ENCODE measurements around the gene RAD54L.
"Not testable (repeated sequence)": the region's sequence is repeated elsewhere in the genome, so short reads cannot be mapped to it uniquely, and the experiment has no call there.

Gene RAD54L

GRCh38 chr1:46309401-46310159 lies 62.0 kb downstream of the RAD54L start:
- Histone ChIP-seq H3K4me3 (no peak overlapping the region), H3K27ac (no peak overlapping the region)

- H3K27ac ChIP-seq, result no peak overlapping the region
- H3K4me3 ChIP-seq, result no peak overlapping the region
These were observed 62.8 kb downstream of the RAD54L start for GRCh38 chr1:46310321-46310720.

- H3K4me3 ChIP-seq, result no peak overlapping the region
- H3K27ac ChIP-seq, result no peak overlapping the region
These were observed 68.3 kb downstream of the RAD54L start for GRCh38 chr1:46315669-46316403.

GRCh38 chr1:46317323-46317722 lies 69.8 kb downstream of the RAD54L start:
- Histone ChIP-seq H3K4me3 (no peak overlapping the region), H3K27ac (no peak overlapping the region)

GRCh38 chr1:46319301-46319700 lies 71.7 kb downstream of the RAD54L start:
- not testable (repeated sequence) for H3K4me3 ChIP-seq, H3K27ac ChIP-seq

GRCh38 chr1:46319960-46320914 lies 72.7 kb downstream of the RAD54L start:
- not testable (repeated sequence) for H3K27ac ChIP-seq, H3K4me3 ChIP-seq

- H3K4me3 ChIP-seq, H3K27ac ChIP-seq: not testable (repeated sequence)
These were observed 74.6 kb downstream of the RAD54L start for GRCh38 chr1:46322191-46322590.

- not testable (repeated sequence) for H3K4me3 ChIP-seq
- H3K27ac ChIP-seq, result peak overlapping the region in 1 of 21 experiments; percentile 16
These were observed 77.9 kb downstream of the RAD54L start for GRCh38 chr1:46325285-46326076.

Measured in skin epidermis (tissue), 12 donors.